ENCODE measurements around the gene ZNF813.
"Not testable (repeated sequence)": the region's sequence is repeated elsewhere in the genome, so short reads cannot be mapped to it uniquely, and the experiment has no call there.

Gene ZNF813

DNA sequence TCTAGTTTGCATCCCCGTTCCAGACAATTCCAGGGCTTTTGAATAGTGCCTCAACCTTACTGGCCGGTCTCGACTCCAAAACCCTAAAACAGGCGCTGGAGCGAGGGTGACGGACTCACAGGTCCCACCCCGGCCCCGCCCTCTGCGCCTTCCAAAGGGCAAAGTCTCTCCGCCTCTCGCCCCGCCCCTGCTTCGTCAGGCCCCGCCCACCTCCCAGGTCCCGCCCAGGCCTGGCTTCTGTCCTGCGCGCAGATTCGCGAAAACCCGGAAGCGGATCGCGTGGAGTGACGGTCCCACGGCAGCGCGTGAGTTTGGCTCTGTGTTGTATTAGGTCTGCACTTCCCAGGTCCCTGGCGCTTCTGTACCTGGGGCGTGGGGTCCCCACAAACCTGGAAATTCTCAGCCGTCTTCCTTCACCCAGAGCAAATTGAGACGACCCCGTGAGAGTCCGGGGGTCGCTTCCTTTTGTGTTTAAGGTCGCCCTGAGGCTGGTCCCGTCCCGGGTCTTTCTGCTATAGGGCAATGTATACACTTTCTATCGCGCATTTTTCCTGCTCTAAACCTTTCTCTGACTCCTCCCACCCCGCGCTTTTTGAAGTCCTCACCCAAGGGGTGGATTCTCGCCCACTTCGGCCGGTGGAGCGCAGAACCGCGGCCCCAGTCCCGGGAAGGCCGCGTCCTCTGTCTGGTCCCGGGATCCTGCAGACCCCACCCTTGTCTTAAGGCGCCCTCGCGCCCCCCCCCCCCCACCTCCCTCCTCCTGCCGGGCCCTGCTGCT, at the start of gene ZNF813:
TSS of gene ZNF813 (plus strand) at position 249 of the 778 bp plus-strand sequence. CDS start 16,090 bp downstream, outside the sequence.
- DNase-seq, result peak; percentile 99

GRCh38 chr19:53420520-53421315, 46.8 kb upstream of the ZNF813 start:
- DNase-seq, result not testable (repeated sequence)

GRCh38 chr19:53422551-53422950, 45.0 kb upstream of the ZNF813 start:
- no peak for DNase-seq

DNA sequence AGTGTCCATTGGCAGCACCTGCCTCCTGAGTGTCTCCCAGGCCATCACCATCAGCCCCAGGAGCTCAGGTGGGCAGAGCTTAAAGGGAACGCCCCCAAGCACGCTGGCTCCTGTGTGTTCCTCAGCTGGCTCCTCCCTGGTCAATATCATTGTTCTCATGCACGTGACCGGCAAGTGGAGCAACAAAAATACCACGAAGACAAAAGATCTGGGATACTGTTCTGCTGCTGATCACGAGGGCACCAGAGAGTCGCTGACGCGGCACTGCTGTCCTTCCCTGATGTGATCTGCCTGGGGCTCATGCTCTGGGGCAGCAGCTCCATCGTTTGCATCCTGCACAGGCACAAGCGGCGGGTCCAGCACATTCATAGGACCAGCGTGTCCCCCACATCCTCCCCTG, 44.5 kb upstream of the ZNF813 start:
- not testable (repeated sequence) for DNase-seq

DNA sequence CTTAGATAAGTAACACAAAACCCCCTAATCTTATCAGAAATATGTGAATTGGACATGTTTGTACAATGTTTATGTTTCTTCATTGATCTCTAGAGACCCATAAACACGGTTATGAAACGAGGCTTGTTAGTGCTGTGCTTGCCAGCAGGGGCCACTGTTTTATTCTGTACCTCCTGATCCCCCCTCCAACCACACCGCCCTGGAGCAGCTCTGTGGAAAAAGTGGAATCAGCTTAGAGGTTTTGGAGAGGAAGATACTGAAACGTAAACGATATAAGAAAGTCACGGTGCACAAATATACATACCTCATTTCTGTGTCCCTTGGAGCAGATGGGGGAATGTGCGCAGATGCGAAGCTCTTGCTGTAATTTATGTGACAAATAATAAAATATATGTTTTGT, 43.9 kb upstream of the ZNF813 start:
- not testable (repeated sequence) for DNase-seq

- peak; percentile 82 for DNase-seq
Observed at GRCh38 chr19:53424968-53425597, 42.5 kb upstream of the ZNF813 start.

GRCh38 chr19:53431399-53432087, 36.0 kb upstream of the ZNF813 start, which contains the start of gene ZNF761:
ZNF761 (plus strand) TSS chr19:53431984; CDS start chr19:53447269, 15,285 bp downstream.
- peak; percentile 100 for DNase-seq

GRCh38 chr19:53432088-53432661, 35.4 kb upstream of the ZNF813 start:
- no peak for DNase-seq

- DNase-seq, result not testable (repeated sequence)
Observed at GRCh38 chr19:53443809-53444208, 23.7 kb upstream of the ZNF813 start.

- DNase-seq, result not testable (repeated sequence)
Observed at GRCh38 chr19:53447196-53447595, 20.3 kb upstream of the ZNF813 start.

- no peak for DNase-seq
Observed at GRCh38 chr19:53455828-53456227, 11.7 kb upstream of the ZNF813 start.

DNA sequence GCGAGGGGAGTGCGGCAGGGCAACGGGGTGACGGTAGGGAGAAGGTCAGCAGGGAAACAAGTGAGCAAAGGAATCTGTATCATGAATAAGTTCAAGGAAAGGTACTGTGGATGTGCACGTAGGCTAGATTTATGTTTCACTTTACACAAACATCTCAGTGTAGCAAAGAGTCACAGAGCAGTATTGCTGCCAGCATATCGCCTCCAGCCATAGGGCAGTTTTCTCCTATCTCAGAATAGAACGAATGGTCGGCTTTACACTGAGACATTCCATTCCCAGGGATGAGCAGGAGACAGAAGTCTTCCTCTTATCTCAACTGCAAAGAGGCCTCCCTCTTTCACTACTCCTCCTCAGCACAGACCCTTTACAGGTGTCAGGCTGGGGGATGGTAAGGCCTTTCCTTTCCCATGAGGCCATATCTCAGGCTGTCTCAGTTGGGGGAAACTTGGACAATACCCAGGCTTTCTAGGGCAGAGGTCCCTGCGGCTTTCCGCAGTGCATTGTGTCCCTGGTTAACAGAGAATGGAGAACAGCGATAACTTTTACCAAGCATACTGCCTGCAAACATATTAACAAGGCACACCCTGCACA, 7.3 kb upstream of the ZNF813 start:
- not testable (repeated sequence) for DNase-seq

- DNase-seq, result no peak
Observed at GRCh38 chr19:53461866-53462265, 5.7 kb upstream of the ZNF813 start.

DNA sequence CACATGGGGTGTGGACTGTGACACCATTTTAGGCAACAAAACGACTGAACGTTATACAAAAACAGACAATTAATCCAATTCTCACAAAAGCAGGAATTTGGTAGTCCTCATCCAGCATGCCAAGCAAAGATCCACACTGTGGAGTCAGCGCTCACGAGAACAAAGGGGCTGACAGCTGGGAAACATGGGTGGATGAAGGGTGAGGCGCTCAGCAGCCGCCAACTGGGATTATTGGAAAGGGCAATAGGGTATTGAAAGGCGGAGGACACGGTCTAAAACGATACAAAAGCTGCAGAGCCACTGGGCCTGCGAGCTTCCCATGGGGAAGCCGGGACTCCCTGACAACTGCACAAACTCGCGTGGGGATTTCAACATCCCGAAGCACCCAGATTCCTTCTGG, 4.7 kb upstream of the ZNF813 start:
- DNase-seq, result no peak

DNA sequence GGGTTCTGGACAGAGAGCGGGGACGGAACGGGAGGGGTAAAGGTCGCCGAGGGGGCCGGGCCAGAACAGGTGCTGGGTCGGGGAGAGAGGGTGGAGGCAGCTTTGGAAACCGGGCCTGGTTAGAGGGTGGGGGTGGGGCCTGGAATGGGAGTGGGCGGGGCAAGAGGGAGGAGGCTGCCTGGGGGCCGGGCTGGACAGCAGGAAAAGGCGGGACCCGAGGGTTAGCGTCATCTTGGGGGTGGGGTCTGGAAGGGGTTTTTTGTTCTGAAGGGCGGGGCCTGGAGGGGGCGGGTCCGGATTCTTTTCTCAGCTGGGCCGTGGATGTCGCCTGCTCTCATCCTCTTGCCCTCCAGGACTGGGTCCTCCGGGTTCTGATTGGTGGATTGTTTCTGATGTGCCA, 4.3 kb upstream of the ZNF813 start:
- no peak for DNase-seq

DNA sequence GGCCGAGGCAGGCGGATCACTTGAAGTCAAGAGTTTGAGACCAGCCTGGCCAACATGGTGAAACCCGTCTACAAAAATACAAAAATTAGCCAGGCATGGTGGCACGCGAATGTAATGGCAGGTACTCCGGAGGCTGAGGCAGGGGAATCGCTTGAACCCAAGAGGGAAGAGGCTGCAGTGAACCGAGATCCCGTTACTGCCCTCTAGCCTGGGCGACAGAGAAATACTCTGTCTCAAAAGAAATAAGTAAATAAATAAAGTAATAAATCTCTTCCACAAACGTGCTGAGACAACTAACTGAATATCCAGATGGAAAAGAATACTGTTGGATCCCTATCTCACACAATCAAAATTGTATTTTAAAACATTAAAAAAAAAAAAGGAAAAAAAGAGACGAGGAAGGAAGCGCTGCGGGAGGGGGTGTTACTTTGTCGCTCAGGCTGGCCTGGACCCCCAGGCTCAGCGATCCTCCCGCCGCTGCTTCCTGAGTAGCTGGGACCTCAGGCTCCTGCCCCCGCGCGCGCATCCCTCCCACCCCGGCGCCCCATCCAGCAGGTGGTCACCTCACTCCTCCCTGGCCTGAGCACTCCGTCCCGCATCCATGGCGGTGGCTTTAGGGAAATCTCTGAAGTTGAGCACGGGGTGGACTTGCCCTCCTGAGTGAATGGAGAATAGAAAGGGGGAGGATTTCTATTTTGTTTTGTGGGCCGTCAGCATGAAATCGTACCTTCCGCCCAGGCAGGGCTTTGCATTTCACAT, 628 bp upstream of the ZNF813 start:
- DNase-seq, result no peak

DNA sequence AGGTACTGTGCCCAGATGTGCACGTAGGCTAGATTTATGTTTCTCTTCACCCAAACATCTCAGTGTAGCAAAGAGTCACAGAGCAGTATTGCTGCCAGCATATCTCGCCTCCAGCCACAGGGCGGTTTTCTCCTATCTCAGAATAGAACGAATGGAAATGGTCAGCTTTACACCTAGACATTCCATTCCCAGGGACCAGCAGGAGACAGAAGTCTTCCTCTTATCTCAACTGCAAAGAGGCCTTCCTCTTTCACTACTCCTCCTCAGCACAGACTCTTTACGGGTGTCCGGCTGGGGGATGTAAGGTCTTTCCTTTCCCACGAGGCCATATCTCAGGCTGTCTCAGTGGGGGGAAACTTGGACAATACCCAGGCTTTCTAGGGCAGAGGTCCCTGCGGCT, 1.1 kb downstream of the ZNF813 start:
- not testable (repeated sequence) for DNase-seq

- DNase-seq, result no peak
Observed at GRCh38 chr19:53471916-53472315, 4.4 kb downstream of the ZNF813 start.

DNA sequence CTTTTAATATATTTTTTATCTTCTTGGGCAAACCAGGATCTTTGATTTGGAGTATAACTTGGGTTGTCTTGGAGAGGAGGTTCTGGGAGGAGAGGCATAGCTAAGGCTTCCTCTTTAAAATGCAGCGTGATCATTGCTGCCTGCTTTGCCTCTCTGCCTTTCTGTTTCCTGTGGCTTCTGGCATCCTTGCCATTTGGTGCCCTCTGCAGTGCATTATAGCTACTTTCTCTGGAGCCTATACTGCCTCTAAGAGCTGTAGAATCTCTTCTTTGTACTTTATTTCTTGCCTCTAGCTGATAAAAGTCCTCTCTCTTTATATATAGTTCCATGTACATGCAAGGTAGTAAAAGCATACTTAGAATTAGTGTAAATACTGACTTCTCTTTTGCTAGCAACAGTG, 7.3 kb downstream of the ZNF813 start:
- DNase-seq, result not testable (repeated sequence)

- DNase-seq, result not testable (repeated sequence)
Observed at GRCh38 chr19:53475470-53475869, 7.9 kb downstream of the ZNF813 start.

- DNase-seq, result not testable (repeated sequence)
Observed at GRCh38 chr19:53483751-53484150, 16.2 kb downstream of the ZNF813 start.
